Keratinocyte (primary cell): ENCODE results near the gene SOCS6. TPM values are rescaled to one million over a fixed set of nuclear protein-coding genes. Genes with fewer than 3 reads are reported as not detected.

Experiments
- DNase-seq: peaks from one replicate; pipeline ENCODE4 v3.0.0-alpha.2; 2011; ENCODE audit warnings: low read depth, missing footprints, low spot score
- FAIRE-seq: peaks from 2 replicates; lab custom pipeline; 2011; peaks lifted over from hg19 to GRCh38; lab: Jason Lieb, UNC
- H2AFZ ChIP-seq: 2 replicates; pipeline ENCODE4 v1.6.0; 2012; ENCODE audit warnings: low read length, control low read depth, inconsistent platforms; ENCODE audit not compliant: control insufficient read depth
- H3K27ac ChIP-seq: 2 replicates; pipeline ENCODE4 v1.5.1; 2011; ENCODE audit warnings: low read length; ENCODE audit not compliant: control insufficient read depth, insufficient read depth
- H3K27me3 ChIP-seq: 3 replicates; pipeline ENCODE4 v1.6.0; 2011; ENCODE audit warnings: low read length; ENCODE audit not compliant: control insufficient read depth, insufficient read depth; ENCODE audit errors: extremely low read depth
- H3K36me3 ChIP-seq, 2 experiments: 2 replicates in 1 of 2; 3 replicates in 1 of 2; pipeline ENCODE4 v1.5.1; 2011; ENCODE audit warnings: low read length in 2 of 2, mild to moderate bottlenecking in 1 of 2; ENCODE audit not compliant: control insufficient read depth in 2 of 2, insufficient read depth in 2 of 2; ENCODE audit errors: extremely low read depth in 1 of 2
- H3K4me1 ChIP-seq: 3 replicates; pipeline ENCODE4 v1.5.1; 2011; ENCODE audit warnings: low read length; ENCODE audit not compliant: control insufficient read depth, insufficient read depth; ENCODE audit errors: extremely low read depth
- H3K4me2 ChIP-seq: 3 replicates; pipeline ENCODE4 v1.6.0; 2011; ENCODE audit warnings: low read depth, low read length; ENCODE audit not compliant: control insufficient read depth, insufficient read depth; ENCODE audit errors: extremely low read depth
- H3K4me3 ChIP-seq, 3 experiments: fragments of 200-600 bp in 1 of 3; sonication (generic) in 1 of 3; 2 replicates in 2 of 3; 3 replicates in 1 of 3; pipeline ENCODE4 v1.5.1; 2011 to 2016; ENCODE audit warnings: low read length in 3 of 3, mild to moderate bottlenecking in 3 of 3, control low read depth in 2 of 3, inconsistent platforms in 1 of 3, low read depth in 1 of 3, mixed read lengths in 1 of 3, mixed run types in 1 of 3, moderate library complexity in 1 of 3; ENCODE audit not compliant: control insufficient read depth in 2 of 3, insufficient read depth in 2 of 3; ENCODE audit errors: extremely low read depth in 1 of 3
- H3K79me2 ChIP-seq: 2 replicates; pipeline ENCODE4 v1.6.0; 2012; ENCODE audit warnings: low read length; ENCODE audit not compliant: control insufficient read depth, insufficient read depth
- H3K9ac ChIP-seq: 3 replicates; pipeline ENCODE4 v1.6.0; 2011; ENCODE audit warnings: low read length; ENCODE audit not compliant: control insufficient read depth, insufficient read depth; ENCODE audit errors: extremely low read depth
- H3K9me1 ChIP-seq: 3 replicates; pipeline ENCODE4 v1.6.0; 2011; ENCODE audit warnings: low read length; ENCODE audit not compliant: control insufficient read depth, insufficient read depth; ENCODE audit errors: extremely low read depth
- H3K9me3 ChIP-seq: 2 replicates; pipeline ENCODE4 v1.5.1; 2012; ENCODE audit warnings: low read depth, low read length; ENCODE audit not compliant: control insufficient read depth
- H4K20me1 ChIP-seq: 3 replicates; pipeline ENCODE4 v1.6.0; 2011; ENCODE audit warnings: low read length; ENCODE audit not compliant: control insufficient read depth, insufficient read depth; ENCODE audit errors: extremely low read depth
- CTCF ChIP-seq, 3 experiments: IDR thresholded peaks in 1 of 3; conservative IDR thresholded peaks in 1 of 3; optimal IDR thresholded peaks in 1 of 3; 2 replicates in 2 of 3; 3 replicates in 1 of 3; pipeline versions ENCODE3 to v1.5.1; 2011; ENCODE audit warnings: low read length in 3 of 3, mild to moderate bottlenecking in 3 of 3, moderate library complexity in 2 of 3, control low read depth in 1 of 3, inconsistent platforms in 1 of 3; ENCODE audit not compliant: insufficient read depth in 2 of 3; ENCODE audit errors: extremely low read depth in 1 of 3
- EZH2 ChIP-seq: IDR thresholded peaks from one replicate; pipeline ENCODE4 v1.6.1; 2012; ENCODE audit warnings: inconsistent platforms, mild to moderate bottlenecking, low read length, moderate library complexity
- dilution Hi-C: fragments of 300-500 bp; cut with MboI; formaldehyde crosslinking; loops from one replicate; pipeline ENCODE4 v1.7.0; 2020; ENCODE audit warnings: low sequenced_read_pairs; ENCODE audit not compliant: extremely low pct_ligation_motif_present
- polyA plus RNA-seq, 5 experiments: library from polyadenylated mRNA; depleted of rRNA in 3 of 5; stranded (reverse) in 3 of 5; stranded (forward) in 1 of 5; unstranded in 1 of 5; fragments of >200 nt; gene quantifications; 1 replicate in 1 of 5; 2 replicates in 3 of 5; 3 replicates in 1 of 5; pipeline versions ENCODE4 v1.2.1 to v1.2.3, GENCODE V29; 2011 to 2012; ENCODE audit warnings: missing spikeins in 2 of 5, low read depth in 1 of 5, low replicate concordance in 1 of 5

SOCS6 gene
- polyA plus RNA-seq, 1 donor (not counting 4 experiments of a cell fraction or from before 2014, with no cell fraction given) = 22.2 TPM

- H3K9ac ChIP-seq = peak overlapping the region; percentile 58
- TF ChIP-seq EZH2 = no peak
- FAIRE-seq = peak; percentile 82
- H3K36me3 ChIP-seq = no peaks in the 10 kb centered on the region
- H3K79me2 ChIP-seq = no peaks in the 10 kb centered on the region
- no peak overlapping the region for H3K4me3 ChIP-seq
- H3K9me1 ChIP-seq = no peaks in the 10 kb centered on the region
- peaks cover 42% of the 10 kb centered on the region for H3K4me1 ChIP-seq
- H3K27me3 ChIP-seq = no peaks in the 10 kb centered on the region
- peaks cover 1% of the 10 kb centered on the region for H3K9me3 ChIP-seq
- H4K20me1 ChIP-seq = no peaks in the 10 kb centered on the region
- peak; percentile 61 for DNase-seq
- peak overlapping the region; percentile 51 for H3K4me2 ChIP-seq
- H2AFZ ChIP-seq = no peak overlapping the region
- peak overlapping the region; percentile 98 for H3K27ac ChIP-seq
- dilution Hi-C loops = no loop called here
Measured at GRCh38 chr18:70333757-70334156, 44.9 kb downstream of the SOCS6 start.

GRCh38 chr18:70334264-70334663 is 45.4 kb downstream of the SOCS6 start:
- H3K9ac ChIP-seq = peak overlapping the region; percentile 58
- H3K79me2 ChIP-seq = no peaks in the 10 kb centered on the region
- FAIRE-seq (no peak), DNase-seq (no peak)
- no peaks in the 10 kb centered on the region for H4K20me1 ChIP-seq
- dilution Hi-C loops = no loop called here
- no peaks in the 10 kb centered on the region for H3K27me3 ChIP-seq
- H3K4me2 ChIP-seq = peak overlapping the region; percentile 51
- peaks cover 2% of the 10 kb centered on the region in 2 experiments for H3K36me3 ChIP-seq
- TF ChIP-seq CTCF (optimal IDR thresholded peaks at IDR 0.05 in 1 of 3, IDR thresholded peaks at IDR 0.05 in 1 of 3, conservative IDR thresholded peaks at IDR 0.05 in 1 of 3; ENCODE audit: extremely low read depth in 1 of 3, insufficient read depth in 2 of 3, low read length in 3 of 3) (no peak), EZH2 (no peak)
- peaks cover 1% of the 10 kb centered on the region for H3K9me3 ChIP-seq
- H3K9me1 ChIP-seq = no peaks in the 10 kb centered on the region
- peaks cover 42% of the 10 kb centered on the region for H3K4me1 ChIP-seq
- peak overlapping the region; percentile 98 for H3K27ac ChIP-seq
- no peak overlapping the region for H3K4me3 ChIP-seq
- no peak overlapping the region for H2AFZ ChIP-seq
